ENCODE results near the gene KRTAP4-6. TPM values are rescaled to one million over a fixed set of nuclear protein-coding genes. Genes with fewer than 3 reads are reported as not detected.
"Not testable (repeated sequence)": the region's sequence is repeated elsewhere in the genome, so short reads cannot be mapped to it uniquely, and the experiment has no call there.

KRTAP4-6 gene
- total RNA-seq, 4 donors from 2014 or later, result not detected

- intact Hi-C loops (cut with DNase I), result no loop called here
- no peaks in the 10 kb centered on the region for H3K27me3 ChIP-seq
- no peak overlapping the region for H3K27ac ChIP-seq
- H3K4me1 ChIP-seq, result no peaks in the 10 kb centered on the region
- no peak for TF ChIP-seq CTCF (IDR thresholded peaks at IDR 0.05)
- TF ChIP-seq POLR2A (IDR thresholded peaks at IDR 0.05), result no peak
- H3K9me3 ChIP-seq, result no peaks in the 10 kb centered on the region
- H3K4me3 ChIP-seq, result no peak overlapping the region
- no peak for DNase-seq
- WGBS, 2 donors, result 72 to 73% methylated on average over 2 of the region's 2 CpGs
- H3K36me3 ChIP-seq, result no peaks in the 10 kb centered on the region
These were observed 11.2 kb upstream of the KRTAP4-6 start for GRCh38 chr17:41151525-41151924.

GRCh38 chr17:41150026-41150425, 9.7 kb upstream of the KRTAP4-6 start:
- intact Hi-C loops (cut with DNase I), result no loop called here
- H3K27ac ChIP-seq, result no peak overlapping the region
- H3K4me3 ChIP-seq, result no peak overlapping the region
- H3K4me1 ChIP-seq, result no peaks in the 10 kb centered on the region
- H3K9me3 ChIP-seq, result no peaks in the 10 kb centered on the region
- no peaks in the 10 kb centered on the region for H3K36me3 ChIP-seq
- no peak for TF ChIP-seq CTCF (IDR thresholded peaks at IDR 0.05)
- DNase-seq, result no peak
- 79 to 84% methylated on average over 4 of the region's 4 CpGs for WGBS, 2 donors
- no peaks in the 10 kb centered on the region for H3K27me3 ChIP-seq

GRCh38 chr17:41149652-41149985, 9.3 kb upstream of the KRTAP4-6 start, which contains the start of gene KRTAP4-5:
TSS of gene KRTAP4-5 (minus strand) at chr17:41149825. CDS start at chr17:41149767, 58 bp downstream.
- Histone ChIP-seq H3K27me3 (no peaks in the 10 kb centered on the region), H3K9me3 (no peaks in the 10 kb centered on the region), H3K4me1 (no peaks in the 10 kb centered on the region), H3K36me3 (no peaks in the 10 kb centered on the region), H3K27ac (no peak within 1 kb of the TSS), H3K4me3 (no peak within 1 kb of the TSS)
- DNase-seq, result no peak
- intact Hi-C loops (cut with DNase I), result no loop called here
- no peak for TF ChIP-seq POLR2A (IDR thresholded peaks at IDR 0.05)
- TF ChIP-seq CTCF (IDR thresholded peaks at IDR 0.05), result no peak
- WGBS, 2 donors, result 69% methylated on average over 2 of the region's 2 CpGs; no CpG with 5 or more reads in 1 of the 2 donors

GRCh38 chr17:41148971-41149651, 8.8 kb upstream of the KRTAP4-6 start:
- not testable (repeated sequence) for H3K4me1 ChIP-seq, DNase-seq
- WGBS, 2 donors, result 76 to 82% methylated on average over 7 to 8 of the region's 10 CpGs

GRCh38 chr17:41147531-41148204, 7.3 kb upstream of the KRTAP4-6 start:
- Histone ChIP-seq H3K4me3 (no peak overlapping the region), H3K9me3 (peaks cover 0 to 14% (median 14%) of the 10 kb centered on the region in 3 donors), H3K27ac (no peak overlapping the region), H3K27me3 (no peaks in the 10 kb centered on the region), H3K4me1 (no peaks in the 10 kb centered on the region), H3K36me3 (no peaks in the 10 kb centered on the region)
- DNase-seq, result no peak
- no peak for TF ChIP-seq CTCF (IDR thresholded peaks at IDR 0.05)
- no peak for TF ChIP-seq POLR2A (IDR thresholded peaks at IDR 0.05)
- intact Hi-C loops (cut with DNase I), result no loop called here
- WGBS, 2 donors, result 88 to 93% methylated on average over 2 of the region's 2 CpGs

More at GRCh38 chr17:41148971-41149651, 8.8 kb upstream of the KRTAP4-6 start:
- H3K27me3 ChIP-seq; H3K4me3 ChIP-seq; H3K27ac ChIP-seq; H3K9me3 ChIP-seq; H3K36me3 ChIP-seq; intact Hi-C loops (cut with DNase I): not testable (repeated sequence)

All from esophagus squamous epithelium (tissue), 5 donors.